Right atrium auricular region (tissue), 2 donors: ENCODE results near the gene PIAS1. TPM values are rescaled to one million over a fixed set of nuclear protein-coding genes. Genes with fewer than 3 reads are reported as not detected.

Experiments
- DNase-seq: peaks from one replicate; pipeline ENCODE4 v3.0.0-alpha.2; 2019; ENCODE audit warnings: low spot score
- H3K27ac ChIP-seq, 2 donors: fragments of 200-600 bp; sonication (generic); 1 replicate in 1 of 2; 2 replicates in 1 of 2; pipeline ENCODE4 v1.5.1; 2016 to 2019
- H3K27me3 ChIP-seq, 2 donors: fragments of 200-600 bp; sonication (generic); one replicate each; pipeline versions ENCODE4 v1.5.1 to v1.6.0; 2017 to 2019
- H3K36me3 ChIP-seq: fragments of 200-600 bp; sonication (generic); one replicate; pipeline ENCODE4 v1.5.1; 2016
- H3K4me1 ChIP-seq, 2 donors: fragments of 200-600 bp; sonication (generic); one replicate each; pipeline versions ENCODE4 v1.5.1 to v1.6.0; 2017 to 2019
- H3K4me3 ChIP-seq, 2 donors: fragments of 200-600 bp; sonication (generic); 1 replicate in 1 of 2; 2 replicates in 1 of 2; pipeline ENCODE4 v1.5.1; 2017 to 2019; ENCODE audit warnings: mild to moderate bottlenecking in 1 of 2, moderate library complexity in 1 of 2
- H3K9me3 ChIP-seq, 2 donors: fragments of 200-600 bp; sonication (generic); one replicate each; pipeline ENCODE4 v1.5.1; 2019
- total RNA-seq, 2 donors: library from RNA; depleted of rRNA; stranded (reverse); fragments of >200 nt; gene quantifications; one replicate each; pipeline ENCODE4 v1.1.0, GENCODE V29; 2016
- TF ChIP-seq, protein P1 (sequence below), 2 donors: fragments of 200-600 bp; sonication (generic); IDR thresholded peaks; one replicate each; pipeline ENCODE4 v1.5.1; 2019; ENCODE audit warnings: antibody characterized with exemption in 2 of 2

PIAS1 gene
- total RNA-seq, 2 donors from 2014 or later = 24.5 to 26.7 TPM

- H3K27ac ChIP-seq = no peak overlapping the region
- H3K36me3 ChIP-seq = peaks cover 17% of the 10 kb centered on the region
- DNase-seq = no peak
- peaks cover 0 to 17% of the 10 kb centered on the region in 2 donors for H3K4me1 ChIP-seq
- H3K4me3 ChIP-seq = no peak overlapping the region
- no peaks in the 10 kb centered on the region for H3K9me3 ChIP-seq
- no peaks in the 10 kb centered on the region for H3K27me3 ChIP-seq
- TF ChIP-seq, protein P1, sequence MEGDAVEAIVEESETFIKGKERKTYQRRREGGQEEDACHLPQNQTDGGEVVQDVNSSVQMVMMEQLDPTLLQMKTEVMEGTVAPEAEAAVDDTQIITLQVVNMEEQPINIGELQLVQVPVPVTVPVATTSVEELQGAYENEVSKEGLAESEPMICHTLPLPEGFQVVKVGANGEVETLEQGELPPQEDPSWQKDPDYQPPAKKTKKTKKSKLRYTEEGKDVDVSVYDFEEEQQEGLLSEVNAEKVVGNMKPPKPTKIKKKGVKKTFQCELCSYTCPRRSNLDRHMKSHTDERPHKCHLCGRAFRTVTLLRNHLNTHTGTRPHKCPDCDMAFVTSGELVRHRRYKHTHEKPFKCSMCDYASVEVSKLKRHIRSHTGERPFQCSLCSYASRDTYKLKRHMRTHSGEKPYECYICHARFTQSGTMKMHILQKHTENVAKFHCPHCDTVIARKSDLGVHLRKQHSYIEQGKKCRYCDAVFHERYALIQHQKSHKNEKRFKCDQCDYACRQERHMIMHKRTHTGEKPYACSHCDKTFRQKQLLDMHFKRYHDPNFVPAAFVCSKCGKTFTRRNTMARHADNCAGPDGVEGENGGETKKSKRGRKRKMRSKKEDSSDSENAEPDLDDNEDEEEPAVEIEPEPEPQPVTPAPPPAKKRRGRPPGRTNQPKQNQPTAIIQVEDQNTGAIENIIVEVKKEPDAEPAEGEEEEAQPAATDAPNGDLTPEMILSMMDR (IDR thresholded peaks at IDR 0.05) = no peak
Observed at GRCh38 chr15:68192804-68193486, 138.8 kb downstream of the PIAS1 start.

DNA sequence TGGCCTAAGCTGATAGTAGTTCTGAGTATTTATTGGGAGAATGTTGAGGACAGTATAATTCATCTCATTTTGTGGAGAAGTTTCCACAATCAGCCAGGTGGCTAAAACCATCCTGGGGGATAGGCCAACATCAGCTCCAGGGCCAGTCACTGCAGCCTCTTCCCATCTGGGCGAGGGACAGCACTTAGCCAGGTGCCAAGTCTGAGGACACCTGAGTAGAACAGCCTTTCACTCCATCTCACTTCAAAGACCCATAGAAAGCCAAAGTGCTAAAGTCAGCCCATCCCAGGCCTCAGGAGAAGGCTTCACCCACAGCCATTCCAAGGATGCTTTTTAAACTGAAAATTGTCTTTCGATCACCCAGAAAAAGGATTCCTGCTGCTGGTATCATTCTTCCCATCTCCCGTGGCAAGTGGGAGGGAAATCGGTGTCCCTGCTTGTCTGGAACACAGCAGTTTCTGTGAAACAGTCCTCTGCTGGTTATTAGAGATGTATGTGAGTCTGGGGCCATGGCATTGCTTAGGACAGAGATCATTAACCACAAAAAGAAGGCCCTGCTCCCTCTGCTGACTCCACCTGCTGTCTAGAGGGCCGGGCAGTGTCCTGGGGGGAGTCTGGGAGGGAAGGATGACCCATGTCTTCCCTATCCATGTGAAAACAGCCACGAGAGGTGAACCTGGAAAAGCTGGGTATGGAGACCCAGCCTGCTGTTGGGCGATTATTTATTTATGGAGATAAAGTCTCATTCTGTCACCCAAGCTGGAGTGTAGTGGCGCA is 141.4 kb downstream of the PIAS1 start:
- no peak for DNase-seq
- Histone ChIP-seq H3K4me3 (no peak overlapping the region), H3K4me1 (peaks cover 0 to 24% of the 10 kb centered on the region in 2 donors), H3K27ac (no peak overlapping the region), H3K27me3 (no peaks in the 10 kb centered on the region), H3K9me3 (no peaks in the 10 kb centered on the region), H3K36me3 (peaks cover 17% of the 10 kb centered on the region)
- TF ChIP-seq, protein P1 (IDR thresholded peaks at IDR 0.05) = no peak

DNA sequence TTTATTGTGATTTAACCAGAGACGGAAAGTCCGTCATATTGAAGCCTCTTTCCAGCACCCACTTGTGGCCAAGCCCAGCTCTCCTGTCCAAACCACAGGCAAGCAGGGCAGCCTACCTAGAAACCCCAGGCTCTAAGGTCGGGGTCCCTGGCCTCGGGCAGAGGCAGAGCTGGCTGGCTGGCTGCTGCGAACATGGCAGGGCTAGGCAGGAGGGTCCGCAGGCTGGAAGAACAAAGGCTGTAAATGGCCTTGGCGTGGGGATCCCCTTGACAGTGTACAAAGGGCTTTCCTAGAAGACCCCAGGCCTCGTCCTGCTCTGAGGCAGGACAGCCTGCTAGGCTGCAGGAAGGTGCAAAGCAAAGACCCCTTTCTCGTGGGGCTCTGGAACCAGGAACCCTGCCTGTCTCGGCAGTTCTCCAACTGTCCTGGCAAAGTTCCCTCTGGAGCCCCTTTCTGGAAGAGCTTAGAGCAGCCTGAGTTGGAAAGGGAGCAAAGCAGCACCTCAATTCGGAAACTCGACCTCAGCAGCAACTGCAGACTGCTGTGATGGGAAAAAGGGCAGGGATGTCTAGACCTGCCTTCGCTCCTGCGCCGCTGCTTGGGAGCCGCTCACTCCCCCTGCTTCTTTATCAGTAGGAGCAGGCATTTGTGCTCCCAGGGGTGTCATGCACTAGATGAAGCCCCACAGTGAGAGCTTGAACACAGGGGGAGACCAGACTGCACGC is 142.5 kb downstream of the PIAS1 start:
- no peak overlapping the region for H3K27ac ChIP-seq
- H3K9me3 ChIP-seq = no peaks in the 10 kb centered on the region
- H3K36me3 ChIP-seq = peaks cover 14% of the 10 kb centered on the region
- TF ChIP-seq, protein P1 (IDR thresholded peaks at IDR 0.05) = no peak
- DNase-seq = no peak
- H3K4me3 ChIP-seq = no peak overlapping the region
- no peaks in the 10 kb centered on the region for H3K27me3 ChIP-seq
- H3K4me1 ChIP-seq = peaks cover 0 to 30% of the 10 kb centered on the region in 2 donors

DNA sequence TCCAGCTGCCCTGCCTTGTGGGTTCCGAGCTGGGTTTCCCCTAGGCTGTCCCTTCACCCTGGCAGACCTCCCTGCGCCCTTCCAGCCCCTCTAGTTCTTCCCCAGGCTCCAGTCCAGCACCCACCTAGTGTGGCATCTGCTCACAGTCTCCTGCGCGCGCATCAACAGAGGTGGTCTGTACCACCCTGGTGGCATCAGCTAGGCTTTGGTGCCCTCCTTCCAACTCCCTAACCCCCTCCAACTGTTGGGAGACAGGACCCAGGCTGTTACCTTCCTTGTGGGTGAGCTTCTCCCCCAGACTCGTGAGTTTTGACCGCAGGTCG is 143.0 kb downstream of the PIAS1 start:
- Histone ChIP-seq H3K27me3 (no peaks in the 10 kb centered on the region), H3K27ac (no peak overlapping the region), H3K36me3 (peaks cover 9% of the 10 kb centered on the region), H3K9me3 (no peaks in the 10 kb centered on the region), H3K4me1 (peaks cover 0 to 30% of the 10 kb centered on the region in 2 donors), H3K4me3 (no peak overlapping the region)
- TF ChIP-seq, protein P1 (IDR thresholded peaks at IDR 0.05) = no peak
- no peak for DNase-seq

DNA sequence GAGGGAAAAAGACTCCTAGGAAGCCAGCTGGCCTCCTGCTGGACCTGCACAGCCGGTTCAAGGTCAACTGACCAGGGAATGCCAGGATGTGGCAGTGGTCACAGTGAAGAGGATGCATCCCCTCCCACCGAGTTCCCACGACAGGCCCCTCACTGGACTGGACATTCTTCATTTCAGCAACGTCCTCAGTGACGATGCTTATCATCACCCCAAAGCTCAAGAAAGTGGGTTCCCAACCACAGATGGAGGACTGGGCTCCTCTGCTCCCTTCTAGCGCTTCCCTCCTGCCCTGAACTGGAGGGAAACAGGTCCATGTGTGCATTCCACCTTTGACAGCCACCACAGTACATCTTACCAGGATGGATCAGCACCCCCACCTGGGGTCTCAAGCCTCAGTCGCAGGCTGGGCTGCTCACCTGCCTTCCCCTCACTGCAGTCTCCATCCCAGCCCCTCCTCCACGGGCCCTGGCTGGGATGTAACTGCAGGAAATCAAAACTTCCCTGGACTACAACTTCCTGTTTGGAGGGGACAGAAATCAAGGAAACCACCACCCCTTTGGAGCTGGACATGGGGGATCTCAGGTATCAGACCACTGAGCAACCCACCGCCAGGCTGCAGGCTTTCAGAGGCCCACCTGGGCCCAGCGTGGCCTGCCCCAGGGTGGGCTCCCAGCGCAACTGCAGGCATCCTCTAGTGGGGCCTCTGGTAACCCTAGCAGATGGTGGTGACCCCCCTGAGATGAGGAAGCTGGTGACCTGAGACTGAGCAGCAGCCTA is 143.7 kb downstream of the PIAS1 start:
- H3K27me3 ChIP-seq = no peaks in the 10 kb centered on the region
- peaks cover 0 to 30% of the 10 kb centered on the region in 2 donors for H3K4me1 ChIP-seq
- H3K36me3 ChIP-seq = peaks cover 2% of the 10 kb centered on the region
- TF ChIP-seq, protein P1 (IDR thresholded peaks at IDR 0.05) = no peak
- no peak overlapping the region for H3K4me3 ChIP-seq
- no peak overlapping the region for H3K27ac ChIP-seq
- DNase-seq = no peak
- H3K9me3 ChIP-seq = no peaks in the 10 kb centered on the region
